Mucosa of descending colon (tissue), 3 donors: ENCODE results near the gene ZNF823. TPM values are rescaled to one million over a fixed set of nuclear protein-coding genes. Genes with fewer than 3 reads are reported as not detected.

Source experiments
- ATAC-seq: fragments of 200-7000 bp; cut with Tn5 transposase; one replicate; pipeline ENCODE4 v1.9.1; 2020; ENCODE audit warnings: mild to moderate bottlenecking, moderate library complexity
- DNase-seq, 3 donors: peaks; one replicate each; pipeline ENCODE4 v3.0.0-alpha.2; 2020
- H3K36me3 ChIP-seq: fragments of 200-600 bp; one replicate; pipeline ENCODE4 v1.8.0; 2021; ENCODE audit warnings: low read depth, mild to moderate bottlenecking
- H3K4me1 ChIP-seq: fragments of 200-600 bp; one replicate; pipeline ENCODE4 v1.8.0; 2021; ENCODE audit warnings: low read depth, mild to moderate bottlenecking
- H3K4me3 ChIP-seq: fragments of 200-600 bp; one replicate; pipeline ENCODE4 v1.8.0; 2021; ENCODE audit warnings: mild to moderate bottlenecking
- H3K9me3 ChIP-seq: fragments of 200-600 bp; one replicate; pipeline ENCODE4 v1.8.0; 2021; ENCODE audit warnings: mild to moderate bottlenecking
- CTCF ChIP-seq: fragments of 200-600 bp; IDR thresholded peaks from one replicate; pipeline ENCODE4 v1.8.0; 2022; ENCODE audit warnings: antibody characterized with exemption, mild to moderate bottlenecking
- intact Hi-C, 2 donors: fragments of 100-400 bp; cut with DNase I in 1 of 2; cut with micrococcal nuclease in 1 of 2; formaldehyde crosslinking; loops; one replicate each; pipeline versions ENCODE4 v1.11.0 to v1.11.1; 2022; cut with DNase I, micrococcal nuclease
- total RNA-seq, 3 donors: library from RNA; stranded (reverse); fragmentation: NEBNext Ultra II Directional in 2 of 3; extraction: Animal tissue kit (Norgen Biotek cat#: 25700) in 2 of 3; gene quantifications; one replicate each; pipeline versions ENCODE4 v1.2.1 to v1.2.4, GENCODE V29; 2021 to 2023
- donor health status: DM: no; HTN: no; CAD: no; lungs with moderate emphysema.
- donor health status: DM: no; HTN: no; CAD: no.
- donor health status: DM: no; HTN: yes; CAD: no.

The ZNF823 gene
- total RNA-seq, 3 donors from 2014 or later: 12.1 to 17.8 (median 13.1) TPM

- no peak for TF ChIP-seq CTCF
- Histone ChIP-seq H3K9me3 (no peaks in the 10 kb centered on the region), H3K36me3 (no peaks in the 10 kb centered on the region), H3K4me3 (no peak overlapping the region), H3K4me1 (no peaks in the 10 kb centered on the region)
- peak in 1 of 3 donors; percentile 51 for DNase-seq
- ATAC-seq: no peak
- intact Hi-C loops: no loop called here
These were observed 3.4 kb downstream of the ZNF823 start for GRCh38 chr19:11735375-11735774.

- DNase-seq (no peak), ATAC-seq (no peak)
- no peak for TF ChIP-seq CTCF
- peaks cover 11% of the 10 kb centered on the region for H3K9me3 ChIP-seq
- intact Hi-C loops: no loop called here
- no peaks in the 10 kb centered on the region for H3K36me3 ChIP-seq
- no peak overlapping the region for H3K4me3 ChIP-seq
- H3K4me1 ChIP-seq: no peaks in the 10 kb centered on the region
These were observed 9.2 kb downstream of the ZNF823 start for GRCh38 chr19:11729586-11729985.

- no peaks in the 10 kb centered on the region for H3K4me1 ChIP-seq
- H3K9me3 ChIP-seq: peaks cover 60% of the 10 kb centered on the region
- no peak for ATAC-seq
- H3K36me3 ChIP-seq: peaks cover 12% of the 10 kb centered on the region
- no peak for DNase-seq
- intact Hi-C loops: no loop called here
- no peak overlapping the region for H3K4me3 ChIP-seq
- TF ChIP-seq CTCF: no peak
These were observed 16.3 kb downstream of the ZNF823 start for GRCh38 chr19:11722414-11722813.

GRCh38 chr19:11721681-11722080 is 17.1 kb downstream of the ZNF823 start:
- no peak for TF ChIP-seq CTCF
- Histone ChIP-seq H3K4me1 (no peaks in the 10 kb centered on the region), H3K36me3 (peaks cover 12% of the 10 kb centered on the region), H3K9me3 (peaks cover 60% of the 10 kb centered on the region), H3K4me3 (no peak overlapping the region)
- intact Hi-C loops: no loop called here
- ATAC-seq (no peak), DNase-seq (no peak)

- no peak for ATAC-seq
- H3K36me3 ChIP-seq: no peaks in the 10 kb centered on the region
- DNase-seq: no peak
- no peaks in the 10 kb centered on the region for H3K9me3 ChIP-seq
- no peaks in the 10 kb centered on the region for H3K4me1 ChIP-seq
- no peak for TF ChIP-seq CTCF
- intact Hi-C loops: no loop called here
- H3K4me3 ChIP-seq: no peak overlapping the region
These were observed 28.4 kb downstream of the ZNF823 start for GRCh38 chr19:11710313-11710712.

- intact Hi-C loops: no loop called here
These were observed 30.3 kb downstream of the ZNF823 start for GRCh38 chr19:11708457-11708856.

More at GRCh38 chr19:11708457-11708856, 30.3 kb downstream of the ZNF823 start:
- Histone ChIP-seq H3K36me3 (no peaks in the 10 kb centered on the region), H3K4me3 (no peak overlapping the region), H3K9me3 (no peaks in the 10 kb centered on the region), H3K4me1 (no peaks in the 10 kb centered on the region)
- DNase-seq (no peak), ATAC-seq (no peak)
- TF ChIP-seq CTCF: no peak
